Dermis lymphatic vessel endothelial cell (primary cell): ENCODE data around the gene LYZ. TPM values are rescaled to one million over a fixed set of nuclear protein-coding genes. Genes with fewer than 3 reads are reported as not detected.

ENCODE experiments used
- total RNA-seq: library from RNA; depleted of rRNA; stranded (reverse); fragments of >200 nt; gene quantifications from 2 replicates; pipeline ENCODE4 v1.2.1, GENCODE V29; 2014

LYZ gene
- not detected in 2 replicates for total RNA-seq

GRCh38 chr12:69348162-69348938, at the start of gene LYZ:
Gene LYZ (plus strand): TSS chr12:69348381. CDS start chr12:69348409, 28 bp downstream.

GRCh38 chr12:69359531-69360347, 11.6 kb downstream of the LYZ start, which contains the start of gene YEATS4:
Gene YEATS4 (plus strand): TSS chr12:69359743. CDS start chr12:69359973, 230 bp downstream.

Other genes starting within 250 kb of the LYZ start
- 13.4 and 24.8 TPM in 2 replicates for gene CPSF6, start 108.8 kb upstream of the LYZ start, total RNA-seq
- gene YEATS4, start 11.4 kb downstream of the LYZ start, total RNA-seq: 9.5 and 17.8 TPM in 2 replicates
- gene FRS2, start 122.0 kb downstream of the LYZ start, total RNA-seq: 22.0 and 22.2 TPM in 2 replicates
- gene CCT2, start 237.1 kb downstream of the LYZ start, total RNA-seq: 156 and 278 TPM in 2 replicates